BLaER1 (cell line): ENCODE results near the gene PIGS.

Source experiments
- H3K27ac ChIP-seq: shearing (Covaris generic); formaldehyde crosslinking; 2 replicates; pipeline ENCODE4 v1.8.1; 2022
- H3K27me3 ChIP-seq: shearing (Covaris generic); formaldehyde crosslinking; 2 replicates; pipeline ENCODE4 v1.8.1; 2022
- H3K36me3 ChIP-seq: shearing (Covaris generic); formaldehyde crosslinking; 2 replicates; pipeline ENCODE4 v1.8.1; 2022
- H3K4me1 ChIP-seq: shearing (Covaris generic); formaldehyde crosslinking; 2 replicates; pipeline ENCODE4 v1.8.1; 2022
- H3K4me2 ChIP-seq: shearing (Covaris generic); formaldehyde crosslinking; 2 replicates; pipeline ENCODE4 v1.8.1; 2022
- H3K4me3 ChIP-seq: shearing (Covaris generic); formaldehyde crosslinking; 2 replicates; pipeline ENCODE4 v1.8.1; 2022
- H3K9ac ChIP-seq: shearing (Covaris generic); formaldehyde crosslinking; 2 replicates; pipeline ENCODE4 v1.8.1; 2022
- H3K9me3 ChIP-seq: shearing (Covaris generic); formaldehyde crosslinking; 2 replicates; pipeline ENCODE4 v1.8.1; 2022
- H4K20me1 ChIP-seq: shearing (Covaris generic); formaldehyde crosslinking; 2 replicates; pipeline ENCODE4 v1.8.1; 2022
- Cebpa-rat ChIP-seq: shearing (Covaris generic); IDR thresholded peaks from 2 replicates; pipeline ENCODE4 v1.8.1; 2022

PIGS gene

GRCh38 chr17:28503420-28503819 lies 67.9 kb downstream of the PIGS start:
- no peaks in the 10 kb centered on the region for H4K20me1 ChIP-seq
- no peak overlapping the region for H3K9ac ChIP-seq
- no peaks in the 10 kb centered on the region for H3K9me3 ChIP-seq
- peaks cover 3% of the 10 kb centered on the region; the same call in 1 of the 2 replicates for H3K27me3 ChIP-seq
- no peak overlapping the region for H3K27ac ChIP-seq
- H3K36me3 ChIP-seq, result no peaks in the 10 kb centered on the region
- TF ChIP-seq Cebpa-rat, result no peak
- no peak overlapping the region for H3K4me3 ChIP-seq
- H3K4me1 ChIP-seq, result peaks cover 52% of the 10 kb centered on the region
- no peak overlapping the region for H3K4me2 ChIP-seq
